Measurements from ENCODE around the gene KCNK1.
"Not testable (repeated sequence)": the region's sequence is repeated elsewhere in the genome, so short reads cannot be mapped to it uniquely, and the experiment has no call there.

The KCNK1 gene

DNA sequence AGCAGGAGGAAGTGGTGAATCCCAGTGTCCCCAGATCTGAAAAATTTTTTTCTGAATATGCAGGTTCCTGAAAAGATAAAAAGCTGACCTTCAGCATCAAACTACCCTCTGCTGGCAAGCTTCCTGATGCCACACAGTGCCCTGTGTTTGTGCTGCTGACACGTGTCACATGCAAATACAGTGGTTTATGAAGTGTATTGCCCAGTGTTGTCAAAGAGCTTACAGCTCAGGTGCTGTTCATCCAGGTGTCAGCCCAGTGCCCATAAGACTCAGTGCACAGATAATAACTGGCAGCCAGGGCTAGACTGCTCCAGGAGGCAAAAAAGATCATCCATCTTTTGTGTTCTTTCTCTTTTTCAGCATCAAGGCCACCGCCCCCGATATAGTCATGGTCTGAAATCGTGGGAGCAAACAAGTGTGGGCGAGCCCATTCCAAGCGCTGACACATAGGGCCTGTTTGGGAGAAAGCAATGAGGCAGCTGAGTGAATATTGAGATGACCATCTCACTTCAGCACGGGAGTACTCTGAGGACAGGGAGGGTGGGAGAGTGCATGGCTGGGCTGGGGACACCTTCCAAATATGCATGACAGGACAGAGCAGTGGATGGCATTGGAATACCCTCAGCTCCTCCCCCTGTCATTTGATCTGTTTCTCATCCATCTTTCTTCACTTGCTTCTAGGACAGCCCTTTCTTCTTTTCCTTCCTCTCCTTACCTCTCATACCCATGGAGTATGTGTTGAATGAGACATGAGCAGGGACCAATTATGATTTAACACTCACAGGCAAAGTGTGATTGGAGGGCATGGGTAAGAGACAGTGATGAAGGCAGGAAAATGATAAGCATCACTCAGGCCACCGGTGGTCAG, 6.4 kb upstream of the KCNK1 start:
- DNase-seq (ENCODE audit: low spot score) = no peak

DNA sequence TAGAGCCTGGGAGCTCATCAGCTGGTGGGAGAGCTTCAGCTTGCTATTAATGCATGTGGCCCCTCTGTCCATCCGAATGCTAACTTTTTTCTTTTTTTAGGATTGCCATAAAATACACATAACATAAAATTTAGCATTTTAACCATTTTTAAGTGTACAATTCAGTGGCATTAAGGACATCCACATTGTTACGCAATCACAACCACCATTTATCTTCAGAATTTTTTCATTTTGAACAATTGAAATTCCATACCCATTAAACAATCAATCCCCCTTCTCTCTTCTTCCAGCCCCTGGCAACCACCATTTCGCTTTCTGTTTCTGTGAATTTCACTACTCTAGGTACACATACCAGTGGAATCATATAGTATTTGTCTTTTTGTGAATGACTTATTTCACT, 4.9 kb upstream of the KCNK1 start:
- no peak for DNase-seq (ENCODE audit: low spot score)

DNA sequence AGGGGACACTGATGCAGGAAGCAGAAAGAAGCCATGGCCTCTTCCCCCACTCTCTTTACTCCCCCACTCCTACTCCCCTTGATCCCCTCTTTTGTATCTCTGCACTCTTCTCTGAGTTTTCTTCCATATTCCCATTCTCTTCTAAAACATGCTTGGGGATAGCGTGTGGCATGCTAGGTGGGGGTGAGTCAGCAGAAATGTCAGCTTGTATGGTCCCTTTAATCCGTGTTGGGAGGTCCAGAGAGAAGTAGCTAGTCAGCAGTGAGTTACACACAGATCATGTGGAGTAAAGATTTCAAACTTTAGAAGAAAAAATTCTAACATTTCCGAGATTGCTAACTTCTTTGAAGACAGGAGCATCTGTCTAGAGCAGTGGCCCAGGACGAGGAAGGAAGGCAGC, 4.0 kb upstream of the KCNK1 start:
- DNase-seq (ENCODE audit: low spot score) = no peak

DNA sequence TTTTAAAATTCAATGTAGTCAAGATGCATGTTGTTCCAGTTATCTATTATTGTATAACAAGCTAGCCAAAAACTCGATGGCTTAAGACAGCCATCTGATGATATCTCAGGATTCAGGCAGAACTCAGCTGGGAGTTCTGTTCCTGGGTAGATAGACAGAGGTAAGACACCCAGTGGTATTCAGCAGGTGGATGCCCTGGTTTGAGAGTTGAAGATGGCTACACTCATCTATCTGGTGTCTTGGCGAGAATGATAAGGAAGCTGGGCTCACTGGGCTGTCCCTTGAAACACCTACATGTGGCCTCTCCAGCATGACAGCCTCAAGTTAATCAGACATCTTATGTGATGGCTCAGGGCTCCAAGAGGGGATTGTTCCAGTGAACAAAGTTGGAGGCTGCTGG, 3.3 kb upstream of the KCNK1 start:
- no peak for DNase-seq (ENCODE audit: low spot score)

DNA sequence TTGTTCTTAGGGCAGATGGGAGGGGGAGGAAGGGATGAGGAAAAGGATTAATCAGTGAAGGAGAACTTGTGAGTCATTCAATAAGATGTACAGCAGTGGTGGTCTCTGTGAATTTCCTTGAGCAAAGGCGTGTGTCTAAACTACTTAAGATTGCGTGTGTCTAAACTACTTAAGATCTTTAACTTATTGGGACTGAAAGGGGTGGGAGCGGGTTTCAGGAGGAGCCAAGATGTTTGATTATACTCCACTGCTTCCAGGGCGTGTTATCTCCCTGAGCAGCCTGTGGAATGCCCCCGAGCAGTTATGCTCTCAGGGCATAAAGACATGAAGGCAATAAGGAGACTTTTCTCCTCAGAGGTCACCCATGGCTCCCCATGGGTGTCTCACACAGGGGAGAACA, 2.5 kb upstream of the KCNK1 start:
- not testable (repeated sequence) for DNase-seq (ENCODE audit: low spot score)

DNA sequence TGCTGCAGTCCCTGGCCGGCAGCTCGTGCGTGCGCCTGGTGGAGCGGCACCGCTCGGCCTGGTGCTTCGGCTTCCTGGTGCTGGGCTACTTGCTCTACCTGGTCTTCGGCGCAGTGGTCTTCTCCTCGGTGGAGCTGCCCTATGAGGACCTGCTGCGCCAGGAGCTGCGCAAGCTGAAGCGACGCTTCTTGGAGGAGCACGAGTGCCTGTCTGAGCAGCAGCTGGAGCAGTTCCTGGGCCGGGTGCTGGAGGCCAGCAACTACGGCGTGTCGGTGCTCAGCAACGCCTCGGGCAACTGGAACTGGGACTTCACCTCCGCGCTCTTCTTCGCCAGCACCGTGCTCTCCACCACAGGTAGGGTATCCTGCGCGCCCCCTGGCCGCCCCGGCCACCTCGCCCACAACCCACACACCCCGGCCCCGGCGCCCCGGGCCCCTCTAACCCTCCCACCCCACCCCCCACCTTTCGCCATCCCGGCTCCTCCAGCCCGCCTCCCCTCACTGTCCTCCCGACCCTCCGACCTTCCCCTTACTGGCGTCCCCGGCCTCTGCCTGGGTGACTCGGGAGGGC, 352 bp downstream of the KCNK1 start:
- DNase-seq (ENCODE audit: low spot score) = peak; percentile 55

DNA sequence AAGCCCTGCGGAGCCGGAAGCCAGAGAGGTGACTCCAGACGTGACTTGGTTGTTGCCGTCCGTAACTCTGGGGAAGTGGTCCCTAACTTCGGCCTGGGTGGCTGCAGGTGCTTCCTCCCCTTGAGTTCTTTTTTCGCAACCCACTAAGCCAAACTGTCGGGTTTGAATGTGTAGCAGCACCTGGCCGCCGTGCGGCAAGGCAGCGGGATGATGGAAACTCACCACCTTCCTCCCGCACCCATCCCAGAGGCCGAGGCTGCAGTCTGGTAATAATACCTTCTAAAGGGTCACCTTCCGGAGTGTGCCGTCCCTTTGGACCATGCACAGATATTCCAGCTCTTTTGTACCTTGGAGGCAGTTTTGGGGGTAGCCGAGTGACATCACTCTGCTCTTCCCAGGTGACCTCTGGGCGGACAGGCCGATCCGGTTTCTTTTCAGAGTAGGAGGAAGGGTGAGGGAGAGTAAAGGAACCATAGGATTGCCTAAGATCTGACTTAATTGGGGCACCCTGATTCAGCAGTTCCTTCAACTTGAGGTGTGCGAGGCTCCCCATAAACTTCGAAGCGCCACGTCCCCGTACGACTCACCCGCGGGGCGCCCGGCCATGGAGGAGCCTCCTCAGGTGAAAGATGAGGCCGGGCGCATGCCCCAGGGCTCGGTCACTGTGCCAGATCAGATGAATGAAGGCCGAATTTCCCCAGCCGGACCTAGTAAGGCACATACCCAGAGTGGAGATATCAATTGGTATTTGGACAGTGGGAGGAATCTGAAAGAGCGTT, 1.0 kb downstream of the KCNK1 start:
- no peak for DNase-seq (ENCODE audit: low spot score)

DNA sequence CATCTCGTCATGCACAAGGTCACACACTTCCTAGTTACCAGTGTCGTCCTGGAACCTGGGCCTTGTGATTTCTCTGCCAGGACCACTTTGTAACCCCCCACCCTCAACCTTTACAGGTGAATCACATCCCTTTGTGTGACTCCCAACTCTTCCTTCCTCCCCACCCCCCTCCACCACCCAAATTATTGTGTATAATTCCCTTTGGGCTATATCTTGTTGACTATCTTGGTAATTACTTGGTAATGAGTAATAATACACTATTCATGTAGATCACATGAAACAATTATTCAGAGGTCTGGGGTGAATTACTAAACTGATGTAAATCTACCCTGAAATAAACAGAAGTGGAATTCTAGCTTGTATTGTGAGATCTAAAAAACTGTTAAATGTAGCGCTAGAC, 1.7 kb downstream of the KCNK1 start:
- DNase-seq (ENCODE audit: low spot score) = no peak

DNA sequence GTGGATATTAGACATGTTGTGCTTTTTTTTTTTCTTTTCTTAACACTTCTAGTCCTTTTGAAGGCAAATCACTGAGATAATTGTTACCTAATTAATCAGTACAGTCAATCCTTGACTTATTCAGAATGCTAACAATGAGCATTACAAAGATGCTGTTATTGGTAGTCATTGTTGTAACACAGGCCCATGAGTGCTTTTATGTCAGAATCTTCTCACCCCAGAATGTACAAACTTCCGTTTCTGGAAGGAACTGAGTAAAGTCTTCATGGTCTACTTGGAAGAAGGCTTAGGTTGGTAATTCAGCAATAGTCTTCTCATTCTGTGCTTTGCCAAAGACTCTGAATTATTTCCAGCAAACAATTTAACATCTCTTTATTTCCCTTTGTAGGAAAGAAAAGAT, 3.1 kb downstream of the KCNK1 start:
- no peak for DNase-seq (ENCODE audit: low spot score)

DNA sequence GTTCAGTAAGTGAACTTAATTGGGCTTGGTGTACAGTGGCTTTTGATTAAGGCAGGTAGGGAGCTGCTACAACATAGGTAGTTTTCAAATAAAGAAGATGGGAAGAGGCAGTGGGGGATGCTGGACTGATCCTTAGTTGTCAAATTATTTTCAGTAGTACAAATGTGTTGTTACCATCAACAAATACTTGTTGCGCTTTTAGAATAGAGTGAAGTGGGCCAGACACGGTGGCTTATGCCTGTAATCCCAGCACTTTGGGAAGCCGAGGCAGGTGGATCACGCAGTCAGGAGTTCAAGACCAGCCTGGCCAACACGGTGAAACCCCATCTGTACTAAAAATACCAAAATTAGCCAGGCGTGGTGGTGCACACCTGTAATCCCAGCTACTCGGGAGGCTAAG, 5.5 kb downstream of the KCNK1 start:
- not testable (repeated sequence) for DNase-seq (ENCODE audit: low spot score)

DNA sequence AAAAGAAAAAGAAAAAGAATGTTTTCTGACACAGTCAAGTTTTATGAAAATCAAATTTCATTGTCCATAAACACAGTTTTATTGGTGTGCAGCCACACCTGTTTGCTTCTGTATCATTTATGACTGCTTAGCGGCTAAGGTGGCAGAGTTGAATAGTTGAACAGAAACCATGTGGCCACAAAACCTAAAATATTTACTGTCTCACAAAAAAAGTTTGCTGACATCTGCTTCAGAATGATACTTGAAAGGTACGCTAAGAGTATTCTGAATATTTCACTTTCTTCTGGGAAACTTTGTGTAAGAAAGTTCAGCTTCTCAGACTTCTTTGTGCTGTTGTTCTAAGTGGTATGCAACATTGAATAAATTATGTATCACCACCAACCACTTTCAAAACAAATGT, 6.2 kb downstream of the KCNK1 start:
- DNase-seq (ENCODE audit: low spot score) = no peak

DNA sequence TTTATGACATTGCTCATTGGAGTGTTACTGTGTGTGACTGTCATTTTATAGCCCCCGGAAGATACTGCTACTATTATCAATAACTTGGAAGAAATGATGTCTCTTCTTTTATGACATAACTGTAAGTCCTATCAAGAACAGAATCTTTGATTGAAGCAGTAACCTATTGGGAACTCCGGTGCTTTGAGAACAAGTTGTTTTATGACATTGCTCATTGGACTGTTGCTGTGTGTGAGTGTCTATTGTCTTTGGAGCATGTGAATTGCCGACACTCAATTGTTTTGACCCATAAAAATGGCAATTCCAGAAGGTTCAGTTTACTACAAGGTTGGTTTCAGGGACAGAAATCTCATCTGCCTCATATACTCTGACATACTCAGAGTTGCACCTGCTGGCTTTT, 8.0 kb downstream of the KCNK1 start:
- DNase-seq (ENCODE audit: low spot score) = no peak

DNA sequence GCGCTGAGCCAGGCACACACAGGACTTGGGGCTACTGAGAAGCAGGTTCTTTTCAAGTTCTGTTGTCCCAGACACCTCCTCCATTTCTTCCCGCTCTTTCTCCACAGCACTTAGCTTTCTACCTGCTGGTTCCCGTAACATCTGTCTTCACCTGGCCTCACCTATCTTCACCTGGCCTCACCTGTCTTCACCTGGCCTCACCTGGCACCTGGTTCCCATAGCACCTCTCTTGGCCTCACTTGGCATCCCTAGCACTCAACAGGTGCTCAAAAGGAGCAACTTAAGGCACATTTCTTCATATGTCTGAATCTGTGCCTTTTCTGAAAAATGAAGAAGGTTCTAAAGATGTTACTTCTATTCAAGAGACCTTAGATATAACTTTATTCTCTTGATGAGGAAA, 10.4 kb downstream of the KCNK1 start:
- DNase-seq (ENCODE audit: low spot score) = no peak

DNA sequence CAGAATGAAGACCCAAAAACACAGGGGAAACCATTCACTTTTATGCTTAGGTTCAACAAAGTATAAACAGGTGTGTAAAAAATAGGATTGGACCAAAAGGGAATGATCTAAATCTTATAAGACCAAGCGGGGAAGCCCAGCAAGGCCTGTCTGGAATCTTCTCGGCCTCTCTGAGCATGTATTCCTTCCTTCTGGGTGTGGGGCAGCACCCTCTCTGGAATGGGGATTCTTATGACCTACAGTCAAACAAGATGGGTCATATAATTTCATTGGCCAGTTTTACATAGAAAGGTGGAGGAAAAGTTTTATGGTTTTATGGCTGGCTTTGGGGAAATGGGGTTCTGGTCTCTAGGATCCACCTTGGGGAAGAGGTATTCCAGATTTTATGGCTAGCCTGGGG, 11.2 kb downstream of the KCNK1 start:
- DNase-seq (ENCODE audit: low spot score) = no peak

DNA sequence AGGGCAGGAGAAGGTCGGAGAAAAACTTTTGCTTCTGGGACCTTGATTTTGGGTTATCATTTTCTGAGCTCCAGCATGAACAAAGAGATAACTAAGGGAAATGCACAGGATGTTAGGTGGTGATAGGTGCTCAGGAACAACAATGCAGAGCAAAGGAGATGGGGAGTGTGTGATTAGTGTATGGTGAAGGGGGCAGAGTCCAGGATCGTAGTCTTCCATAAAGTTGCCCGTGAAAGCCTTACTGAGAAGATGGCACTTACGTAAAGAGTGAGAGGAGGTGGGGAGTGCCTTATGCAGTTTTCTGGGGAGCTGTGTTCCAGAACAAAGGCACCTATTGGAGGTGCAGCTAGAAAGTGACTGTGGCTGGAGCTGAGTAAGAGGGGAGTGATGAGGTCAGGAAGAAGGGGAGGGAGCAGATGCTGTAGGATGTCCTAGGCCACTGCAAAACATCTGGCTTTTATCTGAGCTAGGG, 11.6 kb downstream of the KCNK1 start:
- no peak for DNase-seq (ENCODE audit: low spot score)

DNA sequence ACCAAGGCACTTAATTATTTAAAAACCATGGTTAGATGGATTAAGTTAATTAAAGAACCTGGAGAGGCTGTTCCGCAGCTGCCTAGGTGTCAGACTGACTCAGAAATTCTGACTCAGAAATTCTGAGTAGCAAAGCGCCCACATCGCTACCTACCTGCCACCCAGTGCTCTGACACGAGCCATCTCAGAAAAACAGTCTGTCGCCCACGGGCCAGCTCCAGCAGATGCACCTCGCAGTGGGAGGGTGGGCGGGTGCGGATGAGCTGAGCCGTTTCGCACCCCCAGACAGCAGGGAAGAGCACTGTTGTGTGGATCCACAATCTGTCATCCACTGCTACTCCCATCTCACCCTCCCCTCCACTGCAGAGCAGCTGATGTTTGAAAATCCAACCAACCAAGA, 13.5 kb downstream of the KCNK1 start:
- DNase-seq (ENCODE audit: low spot score) = peak; percentile 83

DNA sequence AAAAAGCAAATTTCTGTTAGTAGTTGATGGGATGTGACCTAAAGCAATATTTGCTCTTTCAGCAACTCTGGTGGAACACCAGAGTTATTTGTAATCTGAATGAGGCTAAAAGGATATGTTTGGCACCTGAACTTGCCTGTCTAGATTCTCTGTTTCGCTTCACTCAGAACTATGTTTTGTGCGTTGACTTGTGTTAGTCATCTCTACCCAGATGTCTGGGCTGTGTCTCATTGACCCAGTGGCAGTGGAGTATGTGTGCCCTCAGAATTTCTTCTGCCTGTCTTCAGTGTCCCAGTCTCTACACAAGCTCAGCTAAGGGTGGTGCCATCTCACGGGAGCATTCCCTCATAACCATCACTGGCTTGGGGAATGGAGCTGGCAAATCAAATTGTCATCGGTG, 13.9 kb downstream of the KCNK1 start:
- DNase-seq (ENCODE audit: low spot score) = no peak

DNA sequence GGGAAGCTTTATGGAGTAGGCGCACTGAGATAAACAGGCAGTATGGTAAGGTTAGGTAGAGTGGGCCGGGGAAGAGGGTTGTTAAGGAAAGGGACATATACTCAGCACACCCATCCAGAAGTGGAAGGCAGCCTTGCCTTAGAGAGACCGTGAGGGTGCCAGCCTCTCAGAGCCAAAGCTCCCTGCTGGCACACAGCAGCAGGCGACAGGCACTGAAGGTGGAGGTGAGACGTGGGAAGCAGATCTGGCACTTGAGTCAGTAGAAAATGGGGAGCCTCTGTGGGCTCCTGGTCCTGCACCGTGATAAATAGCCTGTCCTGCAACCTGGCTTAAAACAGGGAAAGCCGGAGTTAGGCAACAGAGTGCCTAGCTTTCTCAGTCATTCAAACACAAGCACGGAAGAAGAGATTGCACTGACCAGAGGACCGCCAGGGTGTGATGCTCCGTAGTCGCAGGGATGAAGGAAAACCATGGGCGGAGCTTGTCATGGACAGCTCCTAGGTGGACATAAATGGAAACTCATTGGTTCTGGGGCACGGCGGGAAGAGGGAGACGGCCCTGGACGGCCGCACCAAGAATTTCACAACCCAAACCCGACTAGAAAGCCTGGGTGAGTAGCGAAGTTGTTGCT, 15.5 kb downstream of the KCNK1 start:
- DNase-seq (ENCODE audit: low spot score) = no peak

DNA sequence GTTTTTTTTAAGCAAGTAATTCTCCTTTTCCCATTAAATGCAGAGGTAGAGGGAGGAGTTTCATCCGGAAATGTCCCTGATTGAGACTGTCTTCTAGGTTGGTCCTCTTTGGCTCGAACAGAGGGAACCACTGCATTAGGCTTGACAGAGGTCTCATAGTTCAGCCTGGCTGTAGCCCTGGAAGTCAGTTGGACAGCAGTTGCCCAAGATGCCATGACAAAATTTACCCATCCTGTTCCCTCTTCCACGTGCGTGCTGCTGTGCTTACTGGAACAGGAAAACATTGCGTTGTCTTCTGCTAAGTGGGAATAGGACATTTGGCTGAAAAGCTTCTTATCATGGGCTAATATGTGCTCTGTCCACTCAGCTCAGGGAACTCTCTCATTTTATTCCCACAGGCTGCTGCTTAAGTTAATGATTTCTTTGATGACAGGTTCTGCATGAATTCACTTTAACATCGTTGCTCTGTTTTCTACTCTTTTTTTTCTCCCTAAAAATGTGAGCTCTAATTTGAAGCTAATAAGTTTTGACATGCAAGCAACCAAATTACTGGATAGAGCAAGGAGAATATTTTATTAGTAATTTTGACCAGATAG, 18.0 kb downstream of the KCNK1 start:
- DNase-seq (ENCODE audit: low spot score) = no peak

DNA sequence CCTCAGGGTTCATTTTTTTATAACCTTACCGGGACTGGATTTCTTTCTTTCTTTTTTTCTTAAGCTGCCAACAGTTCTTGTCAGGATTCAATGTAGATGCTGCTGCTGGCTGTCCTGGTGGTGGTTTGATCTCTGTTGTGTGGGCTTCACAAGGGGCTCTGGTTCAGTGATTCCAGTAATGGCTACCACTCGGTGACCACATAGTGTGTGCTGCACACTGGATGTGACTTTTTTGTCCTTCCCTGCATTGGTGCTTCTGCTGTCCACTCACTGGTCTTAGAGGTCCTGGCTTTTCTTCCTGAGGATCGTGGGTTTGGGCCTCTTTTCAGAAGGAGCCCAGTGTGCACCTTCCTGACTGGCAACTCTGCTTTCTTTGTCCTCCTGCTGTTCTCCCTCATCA, 18.5 kb downstream of the KCNK1 start:
- no peak for DNase-seq (ENCODE audit: low spot score)

DNA sequence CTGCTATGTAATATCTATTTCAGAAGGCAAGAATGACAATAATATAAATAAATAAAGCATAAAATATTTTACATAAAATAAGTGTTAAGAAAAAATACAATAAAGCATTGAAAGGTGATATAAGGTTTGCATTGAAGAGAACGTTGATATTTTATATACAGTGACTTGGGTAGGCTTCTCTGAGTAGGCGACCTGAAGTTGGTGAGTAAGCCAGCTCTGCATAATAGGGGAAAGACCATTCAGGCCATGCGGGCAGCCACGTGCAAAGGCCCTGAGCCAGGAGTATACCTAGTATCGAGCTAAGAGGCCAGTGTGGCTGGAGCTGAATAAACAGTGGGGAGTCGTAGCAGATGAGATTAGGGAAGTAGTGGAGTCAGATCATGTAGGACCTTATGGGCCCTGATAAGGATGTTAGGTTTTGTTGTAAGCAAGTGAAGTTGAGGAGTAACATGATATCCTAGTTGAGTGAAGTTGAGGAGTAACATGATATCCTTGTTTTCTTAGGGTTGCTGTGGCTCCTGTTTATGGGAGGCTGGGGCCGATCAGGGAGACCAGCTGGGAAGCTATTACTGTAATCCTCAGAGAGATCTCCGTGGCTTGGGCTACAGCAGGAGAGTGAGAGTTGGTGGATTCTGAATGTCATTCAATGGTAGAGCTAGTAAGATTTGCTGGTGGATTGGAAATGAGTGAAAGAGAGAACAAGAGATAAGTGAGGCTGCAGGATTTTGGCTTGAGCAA, 22.0 kb downstream of the KCNK1 start:
- no peak for DNase-seq (ENCODE audit: low spot score)

DNA sequence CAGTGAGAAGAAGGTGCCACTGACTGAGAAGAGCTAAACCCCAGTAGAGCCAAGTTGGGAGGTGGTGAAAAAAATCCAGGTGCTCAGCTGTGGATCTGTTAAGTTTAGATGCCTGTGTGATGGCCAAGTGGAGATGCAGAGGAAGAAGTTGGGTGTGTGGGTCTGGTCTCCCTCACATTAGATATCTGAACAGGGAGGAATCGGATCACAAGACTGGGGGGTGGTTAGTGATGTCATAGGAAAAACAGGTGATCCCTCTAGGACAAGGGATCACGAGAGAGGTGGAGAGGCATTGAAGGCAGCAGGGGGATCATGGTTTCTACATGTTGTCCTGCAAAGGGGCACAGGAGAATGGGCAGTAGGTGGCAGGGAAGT, 22.6 kb downstream of the KCNK1 start:
- no peak for DNase-seq (ENCODE audit: low spot score)

Data from putamen (tissue), 1 donor.